Activated CD8-positive, alpha-beta memory T cell treated with anti-CD3 and anti-CD28 coated beads for 48 hours (primary cell): ENCODE data around the gene KLRD1.
"Not testable (repeated sequence)": the region's sequence is repeated elsewhere in the genome, so short reads cannot be mapped to it uniquely, and the experiment has no call there.

ENCODE experiments used
- DNase-seq, 3 experiments: peaks; one replicate each; pipeline ENCODE4 v3.0.0-alpha.2; 2020; ENCODE audit warnings: low read depth in 2 of 3, low spot score in 2 of 3

Gene KLRD1

GRCh38 chr12:10307630-10308029 lies at the start of gene KLRD1:
Gene KLRD1 (plus strand): TSS chr12:10307870. CDS start chr12:10308078, 208 bp downstream.
- DNase-seq, result no peak

DNA sequence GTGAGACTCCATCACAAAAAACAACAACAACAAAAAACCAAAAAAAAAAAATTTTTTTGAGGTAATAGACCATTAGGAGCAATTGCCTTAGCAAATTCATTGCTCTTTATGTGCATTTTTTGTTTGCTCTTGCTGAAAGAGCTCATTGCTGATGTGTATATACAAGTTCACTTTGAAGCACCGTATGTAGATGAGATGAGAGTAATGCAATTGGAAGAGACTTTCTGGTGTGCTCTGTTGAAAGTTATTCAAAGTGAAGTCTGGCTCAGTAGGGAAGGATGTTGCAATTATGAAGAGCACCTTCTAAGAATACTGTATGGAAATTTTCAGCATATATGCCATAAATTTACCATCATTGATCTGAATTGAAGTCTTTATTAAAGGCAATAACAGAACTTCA lies 46.7 kb upstream of the KLRD1 start:
- no peak for DNase-seq

DNA sequence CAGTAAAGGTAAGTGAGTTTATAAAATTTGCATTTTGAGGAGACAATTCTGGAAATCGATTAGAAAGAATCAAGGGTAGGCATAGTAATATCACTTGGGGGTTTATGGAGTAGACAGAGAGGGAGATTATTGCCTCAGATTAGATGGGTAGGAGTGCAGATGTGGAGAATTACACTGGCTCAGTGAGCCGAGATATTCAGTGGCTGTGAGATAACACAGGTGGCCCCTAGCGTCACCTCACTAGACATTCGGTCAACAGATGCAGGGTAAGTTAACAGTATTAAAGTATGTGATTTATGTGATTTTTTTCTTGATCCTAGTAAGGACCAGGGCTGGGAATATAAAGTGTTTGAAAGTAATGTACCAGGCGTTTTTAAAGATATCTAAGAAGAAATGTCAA lies 39.6 kb upstream of the KLRD1 start:
- no peak for DNase-seq

- DNase-seq, result no peak
Measured at GRCh38 chr12:10272467-10272866, 35.2 kb upstream of the KLRD1 start.

- DNase-seq, result no peak
Measured at GRCh38 chr12:10276774-10277173, 30.9 kb upstream of the KLRD1 start.

DNA sequence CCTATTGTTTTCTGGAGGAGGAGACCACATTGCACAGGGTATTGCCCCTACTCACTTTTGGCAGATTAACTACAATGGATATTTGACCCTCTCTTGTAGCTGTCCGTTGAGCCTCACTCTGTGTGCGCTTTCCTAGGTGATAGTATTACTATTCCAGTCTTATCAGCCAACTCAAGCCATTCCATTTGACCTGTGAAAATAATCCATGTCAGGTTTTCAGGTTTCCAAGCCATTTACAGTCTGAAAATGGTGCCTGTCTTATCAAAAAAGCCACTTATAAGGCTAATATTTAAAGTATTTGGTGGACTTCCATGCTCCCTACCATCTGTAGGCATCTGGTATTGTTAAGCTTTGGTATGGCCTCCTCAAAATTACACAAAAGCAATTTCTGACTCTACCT lies 29.6 kb upstream of the KLRD1 start:
- DNase-seq, result no peak

GRCh38 chr12:10279937-10280336 lies 27.7 kb upstream of the KLRD1 start:
- no peak for DNase-seq

GRCh38 chr12:10283027-10283426 lies 24.6 kb upstream of the KLRD1 start:
- no peak for DNase-seq

- DNase-seq, result no peak
Measured at GRCh38 chr12:10285919-10286318, 21.8 kb upstream of the KLRD1 start.

DNA sequence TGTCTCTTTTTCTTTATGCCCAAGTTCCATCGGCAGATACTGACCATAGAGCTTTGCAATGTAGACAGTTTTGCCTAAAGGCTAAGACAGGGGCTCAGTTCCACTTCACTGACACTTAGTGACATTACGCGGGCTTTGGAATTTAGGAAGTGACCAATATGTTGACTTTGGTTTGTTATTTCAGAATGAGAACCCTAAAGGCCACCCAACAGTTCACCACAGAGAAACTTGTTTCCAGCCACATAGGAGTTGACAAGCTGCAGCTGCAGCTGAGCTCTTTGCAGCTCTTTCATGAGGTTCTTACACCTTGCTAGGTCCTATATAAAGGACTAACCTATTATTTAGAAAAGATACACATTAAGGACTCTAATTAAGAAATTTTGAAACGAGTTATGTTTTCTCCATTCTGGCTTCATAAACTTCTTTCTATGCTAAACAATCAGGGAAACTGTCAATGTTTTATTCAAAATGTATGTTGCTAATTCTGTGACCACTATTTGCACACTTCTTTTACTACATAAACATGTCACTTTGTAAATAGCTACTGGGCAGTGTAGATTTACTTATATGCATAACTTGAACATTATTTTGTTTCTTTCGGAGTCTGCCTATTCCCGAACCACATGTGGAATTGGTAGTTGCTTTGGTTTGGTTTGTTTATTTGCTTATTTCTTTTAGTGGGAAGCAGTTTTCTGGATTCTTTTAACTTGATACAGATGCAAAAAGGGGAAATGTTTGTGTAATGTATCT lies 18.5 kb upstream of the KLRD1 start:
- no peak for DNase-seq

GRCh38 chr12:10291030-10291429 lies 16.6 kb upstream of the KLRD1 start:
- no peak for DNase-seq

DNA sequence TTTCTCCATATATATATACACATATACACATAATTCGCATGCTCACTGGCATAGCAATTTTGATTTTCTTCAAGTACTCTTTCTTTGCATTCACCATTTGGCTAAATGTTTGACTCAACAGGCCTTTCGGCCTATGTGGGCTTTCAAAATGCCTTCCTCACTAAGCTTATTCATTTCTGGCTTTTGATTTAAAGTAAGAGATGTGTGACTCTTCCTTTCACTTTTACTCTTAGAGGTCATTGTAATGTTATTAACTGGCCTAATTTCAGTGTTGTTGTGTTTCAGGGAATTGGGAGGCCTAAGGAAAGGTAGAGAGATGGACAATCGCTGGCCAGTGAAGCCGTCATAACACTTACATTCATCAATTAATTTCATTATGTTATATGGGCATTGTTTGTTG lies 14.5 kb upstream of the KLRD1 start:
- no peak for DNase-seq

GRCh38 chr12:10293570-10294227 lies 14.0 kb upstream of the KLRD1 start:
- no peak for DNase-seq

DNA sequence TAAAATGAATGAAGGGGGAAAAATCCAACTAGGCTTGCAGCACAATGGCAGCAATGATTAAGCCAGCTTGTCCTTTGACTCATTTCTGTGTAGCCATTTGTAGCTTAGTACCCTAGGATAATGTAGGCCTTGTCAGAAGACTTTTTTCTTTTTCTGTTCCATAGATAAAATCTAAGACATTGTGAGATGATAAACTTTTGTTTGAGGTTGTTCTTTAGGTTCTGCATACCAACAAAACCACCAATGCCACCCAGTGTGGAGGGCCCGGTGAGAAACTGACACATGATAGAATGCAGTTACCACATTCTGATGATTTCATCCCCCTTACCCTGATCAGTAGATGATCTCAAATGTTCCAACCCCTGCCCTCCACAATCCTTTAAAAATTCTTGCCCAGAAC lies 6.6 kb upstream of the KLRD1 start:
- peak in 1 of 3 experiments; percentile 39 for DNase-seq

DNA sequence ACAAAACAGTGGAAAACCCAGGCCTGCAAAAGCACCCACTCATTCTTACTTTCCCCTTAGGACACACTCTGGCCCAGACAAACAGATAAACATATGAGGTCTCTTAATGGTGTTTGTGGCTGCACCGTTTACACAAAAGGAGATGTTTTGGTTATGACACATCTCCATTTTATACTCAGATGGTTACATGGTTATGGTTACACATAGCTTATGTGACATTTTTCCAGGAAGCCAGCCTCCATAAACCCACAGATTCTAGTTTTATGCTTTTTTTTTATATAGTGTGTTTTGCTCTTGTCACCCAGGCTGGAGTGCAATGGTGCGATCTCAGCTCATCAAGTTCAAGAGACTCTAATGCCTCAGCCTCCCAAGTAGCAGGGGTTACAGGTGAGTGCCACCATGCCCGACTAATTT lies 3.5 kb upstream of the KLRD1 start:
- no peak for DNase-seq

DNA sequence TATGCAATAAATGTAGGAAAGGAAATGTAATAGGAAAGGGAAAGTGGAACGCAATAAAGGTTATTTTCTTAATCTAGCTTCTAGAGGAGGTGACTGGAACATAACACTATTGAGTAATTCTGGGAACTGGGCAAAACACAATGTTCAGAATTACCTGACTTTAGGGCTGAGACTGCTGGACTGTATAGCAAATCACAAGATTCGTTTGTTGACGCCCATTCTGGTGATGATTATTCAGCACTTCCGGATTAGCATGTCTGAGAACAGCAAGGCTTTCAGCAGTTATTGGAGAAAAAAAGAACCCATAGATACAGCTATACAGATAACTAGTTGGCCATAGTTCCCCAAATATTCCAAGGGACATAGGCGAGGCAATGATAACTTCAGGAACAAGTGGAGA lies 2.3 kb upstream of the KLRD1 start:
- no peak for DNase-seq

DNA sequence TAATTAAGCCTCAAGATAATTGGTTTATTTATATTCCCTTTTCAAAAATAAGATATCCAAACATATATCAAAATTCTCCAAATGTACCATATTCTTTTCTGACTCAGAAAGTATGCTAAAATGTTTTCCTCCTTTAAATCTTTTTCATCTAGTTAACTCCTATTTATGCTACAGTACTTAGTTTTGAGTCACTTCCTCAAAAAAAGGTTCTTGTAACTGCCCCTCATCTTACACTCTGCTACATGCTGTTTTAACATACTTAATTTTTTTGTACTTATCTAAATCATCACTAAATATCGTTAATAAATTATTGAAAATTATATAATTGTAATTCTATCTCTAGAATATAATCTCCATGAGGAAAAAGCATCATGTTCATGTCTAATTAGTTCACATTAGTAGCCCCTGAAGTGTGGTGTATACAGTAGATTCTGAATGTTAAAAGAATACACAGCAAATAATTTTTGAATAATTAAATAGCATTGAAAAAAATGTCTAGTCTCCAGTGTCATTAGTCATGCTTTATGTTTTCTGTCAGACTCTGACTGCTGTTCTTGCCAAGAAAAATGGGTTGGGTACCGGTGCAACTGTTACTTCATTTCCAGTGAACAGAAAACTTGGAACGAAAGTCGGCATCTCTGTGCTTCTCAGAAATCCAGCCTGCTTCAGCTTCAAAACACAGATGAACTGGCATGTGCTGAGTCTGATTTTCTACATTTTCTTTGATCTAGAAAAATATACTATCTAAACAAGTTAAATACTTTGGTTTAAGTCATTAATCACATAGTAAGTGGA lies 3.5 kb downstream of the KLRD1 start:
- no peak for DNase-seq

DNA sequence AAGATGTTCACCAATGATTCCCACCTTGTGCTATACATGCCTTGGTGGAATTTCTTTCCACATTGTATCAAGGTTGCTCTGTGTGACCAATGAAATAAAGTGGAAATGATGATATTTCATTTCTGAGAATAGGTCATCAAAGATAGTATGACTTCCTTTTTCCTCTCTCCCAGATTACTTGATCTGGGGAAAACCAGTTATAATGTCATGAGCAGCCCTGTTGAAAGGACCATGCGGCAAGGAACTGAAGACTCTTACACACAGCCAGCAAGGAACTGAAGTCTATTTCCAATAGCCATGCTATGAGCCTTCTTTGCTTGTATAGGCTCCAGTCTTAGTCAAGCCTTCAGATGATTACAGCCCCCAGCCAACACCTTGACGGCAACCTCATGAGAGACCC lies 11.7 kb downstream of the KLRD1 start:
- DNase-seq, result no peak

GRCh38 chr12:10320643-10321042 lies 13.0 kb downstream of the KLRD1 start:
- DNase-seq, result no peak

DNA sequence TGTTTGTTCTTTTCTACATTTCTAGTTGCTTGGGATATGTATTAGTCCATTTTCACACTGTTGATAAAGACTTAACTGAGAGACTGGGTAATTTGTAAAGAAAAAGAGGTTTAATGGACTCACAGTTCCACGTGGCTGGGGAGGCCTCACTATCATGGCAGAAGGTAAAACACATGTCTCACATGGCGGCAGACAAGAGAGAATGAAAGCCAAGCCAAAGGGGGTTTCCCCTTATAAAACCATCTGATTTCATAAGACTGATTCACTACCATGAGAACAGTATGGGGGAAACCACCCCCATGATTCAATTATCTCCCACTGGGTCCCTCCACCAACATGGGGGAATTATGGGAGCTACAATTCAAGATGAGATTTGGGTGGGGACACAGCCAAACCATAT lies 21.0 kb downstream of the KLRD1 start:
- not testable (repeated sequence) for DNase-seq

DNA sequence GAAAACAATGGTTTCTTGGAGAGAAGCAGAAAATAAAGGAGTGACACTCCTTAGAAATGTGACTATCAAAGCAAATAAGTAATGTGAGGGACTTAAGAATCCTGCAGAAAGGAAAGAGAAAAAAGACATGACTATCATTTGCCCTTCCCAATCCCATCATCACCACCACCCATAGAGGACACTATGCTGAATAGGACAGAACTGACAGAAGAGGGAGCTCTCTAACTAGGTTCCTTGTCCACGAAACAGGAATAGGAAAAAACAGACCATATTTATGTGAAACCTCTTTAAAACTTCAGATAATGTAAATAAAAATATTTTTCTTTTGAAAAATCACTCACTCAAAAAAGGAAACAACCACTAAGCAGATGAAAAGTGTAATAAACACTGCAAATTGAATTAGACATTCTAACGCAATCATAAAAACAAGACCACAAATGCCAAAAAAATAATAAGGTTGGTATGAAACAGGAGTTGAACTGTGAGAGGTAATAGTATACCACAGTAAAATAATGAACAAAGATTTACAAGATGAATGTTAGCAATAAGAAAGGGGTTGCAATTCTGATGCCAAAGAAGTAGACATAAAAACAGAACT lies 24.1 kb downstream of the KLRD1 start:
- no peak for DNase-seq

- DNase-seq, result not testable (repeated sequence)
Measured at GRCh38 chr12:10336196-10336595, 28.5 kb downstream of the KLRD1 start.
